HG03571 (cell line): ENCODE data around the gene CYB5B.
"Not testable (repeated sequence)": the region's sequence is repeated elsewhere in the genome, so short reads cannot be mapped to it uniquely, and the experiment has no call there.

ENCODE experiments used
- ATAC-seq: cut with Tn5 transposase; IDR thresholded peaks from one replicate; pipeline ENCODE4 v1.9.1; 2021; ENCODE audit not compliant: unreplicated experiment

CYB5B gene

GRCh38 chr16:69408475-69408874, 15.9 kb upstream of the CYB5B start:
- ATAC-seq: no peak

DNA sequence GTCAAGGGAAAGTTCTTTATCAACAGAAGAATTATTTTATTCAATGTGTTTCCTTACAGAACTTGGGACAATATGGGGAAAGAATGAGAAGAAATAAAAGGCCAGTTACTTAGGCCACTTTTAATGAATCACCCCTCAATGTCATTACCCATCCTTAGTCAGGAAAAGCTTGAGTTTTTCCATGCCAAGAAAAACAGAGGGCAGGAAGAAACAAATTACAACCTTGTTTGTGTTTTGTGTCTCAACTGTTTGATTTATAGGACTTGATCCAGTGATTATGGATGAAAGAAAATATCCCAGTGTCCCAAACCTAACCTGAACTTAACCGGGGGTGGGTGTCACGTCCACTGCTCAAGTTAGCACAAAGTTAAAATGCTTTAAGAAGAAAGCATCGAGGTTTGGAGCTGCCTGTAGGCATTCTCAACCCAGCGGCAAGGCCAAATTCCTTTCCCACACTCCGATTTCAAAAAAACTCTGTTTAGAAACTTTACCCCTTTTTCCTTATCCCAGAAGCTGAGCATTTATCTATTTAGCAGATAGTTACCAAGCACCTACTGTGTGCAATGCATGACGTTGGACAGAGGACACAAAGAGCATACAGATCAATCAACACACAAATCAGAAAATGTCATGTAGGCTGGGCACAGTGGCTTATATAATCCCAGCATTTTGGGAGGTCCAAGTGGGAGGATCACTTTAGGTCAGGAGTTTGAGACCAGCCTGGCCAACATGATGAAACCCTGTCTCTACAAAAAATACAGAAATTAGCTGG, 14.0 kb upstream of the CYB5B start:
- ATAC-seq: no peak

DNA sequence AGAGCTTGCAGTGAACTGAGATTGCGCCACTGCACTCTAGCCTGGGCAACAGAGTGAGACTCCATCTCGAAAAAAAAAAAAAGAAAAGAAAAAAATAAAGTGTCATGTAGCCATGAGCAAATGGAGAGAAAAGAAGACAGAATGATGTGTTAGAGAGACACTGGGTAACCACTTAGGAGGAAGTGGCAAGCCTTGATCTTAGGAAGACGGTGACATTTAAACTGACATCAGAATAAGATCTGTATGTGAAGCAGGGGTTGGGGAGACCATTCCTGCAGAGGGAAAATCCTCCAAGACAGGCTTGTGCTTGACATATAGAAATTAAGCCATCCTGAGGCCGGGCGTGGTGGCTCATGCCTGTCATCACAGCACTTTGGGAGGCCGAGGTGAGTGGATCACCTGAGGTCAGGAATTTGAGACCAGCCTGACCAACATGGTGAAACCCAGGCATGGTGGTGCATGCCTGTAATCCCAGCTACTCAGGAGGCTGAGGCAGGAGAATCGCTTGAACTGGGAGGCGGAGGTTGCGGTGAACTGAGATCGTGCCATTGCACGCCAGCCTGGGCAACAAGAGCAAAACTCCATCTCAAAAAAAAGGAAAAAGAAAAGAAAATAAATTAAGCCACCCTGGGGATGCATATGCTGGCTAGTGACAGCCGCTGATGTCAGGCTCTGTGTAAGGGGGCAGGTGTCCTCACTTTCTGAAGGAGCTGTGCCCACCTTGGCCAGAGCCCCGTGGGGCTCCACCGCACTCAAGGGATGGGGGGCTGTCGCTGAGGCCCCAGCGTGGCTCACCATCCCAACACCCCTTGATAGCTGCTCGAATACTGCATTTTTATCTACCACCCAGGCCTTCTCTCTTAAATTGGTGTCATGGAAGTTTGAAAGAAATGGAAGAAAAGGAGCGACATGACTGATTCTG, 13.1 kb upstream of the CYB5B start:
- no peak for ATAC-seq

DNA sequence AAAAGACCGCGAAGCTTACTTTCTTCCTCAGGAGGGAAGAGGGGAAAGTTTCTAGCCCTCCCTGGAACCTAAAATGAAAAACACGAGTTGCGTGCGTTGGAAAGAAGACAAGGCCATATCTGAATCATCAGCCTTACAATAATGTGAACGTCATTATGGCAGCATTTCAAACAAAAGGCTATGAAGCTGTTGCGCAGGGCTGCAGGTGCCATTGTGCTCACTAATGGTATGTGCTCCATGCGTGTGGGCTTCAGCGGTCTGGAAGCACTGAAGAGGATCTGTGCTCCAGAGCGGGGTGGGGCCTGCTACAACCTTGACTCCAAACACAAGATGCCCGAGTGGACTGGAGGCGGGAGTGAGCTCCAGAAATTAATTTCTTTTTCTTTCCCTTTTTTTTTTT, 12.1 kb upstream of the CYB5B start:
- ATAC-seq: no peak

GRCh38 chr16:69413045-69413664, 11.3 kb upstream of the CYB5B start:
- ATAC-seq: no peak

GRCh38 chr16:69417520-69418199, 6.8 kb upstream of the CYB5B start:
- no peak for ATAC-seq

DNA sequence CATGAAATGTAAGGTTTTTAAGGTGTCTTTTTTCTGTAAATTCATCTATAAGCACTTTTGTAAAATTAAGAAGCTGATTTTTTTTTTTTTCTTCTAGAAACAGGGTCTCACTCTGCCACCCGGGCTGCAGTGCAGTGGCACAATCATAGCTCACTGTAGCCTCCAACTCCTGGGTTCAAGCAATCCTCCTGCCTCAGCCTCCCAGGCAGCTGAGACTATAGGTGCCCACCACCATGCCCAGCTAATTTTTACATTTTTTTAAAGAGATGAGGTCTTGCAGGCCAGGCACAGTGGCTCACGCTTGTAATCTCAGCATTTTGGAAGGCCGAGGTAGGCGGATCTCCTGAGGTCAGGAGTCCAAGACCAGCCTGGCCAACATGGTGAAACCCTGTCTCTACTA, 4.5 kb upstream of the CYB5B start:
- ATAC-seq: no peak

DNA sequence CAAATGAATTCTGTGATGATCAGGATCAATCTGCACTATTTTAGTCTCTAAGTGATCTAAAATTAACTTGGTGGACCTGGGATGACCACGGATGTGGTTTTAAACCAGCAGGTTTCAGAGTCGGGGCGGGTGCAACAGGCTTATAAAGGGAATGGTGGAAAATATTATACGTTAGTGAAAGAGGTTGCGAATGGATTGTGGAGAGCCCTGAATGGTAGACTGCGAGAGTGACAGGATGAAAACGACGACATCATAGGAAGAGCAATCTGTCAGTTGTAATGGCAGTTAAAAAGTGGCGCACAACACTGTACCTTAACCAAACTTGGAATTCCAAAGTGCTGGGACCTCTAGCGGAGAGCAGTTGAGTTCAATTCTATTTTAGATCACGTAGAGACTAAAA, 1.2 kb upstream of the CYB5B start:
- ATAC-seq: no peak

DNA sequence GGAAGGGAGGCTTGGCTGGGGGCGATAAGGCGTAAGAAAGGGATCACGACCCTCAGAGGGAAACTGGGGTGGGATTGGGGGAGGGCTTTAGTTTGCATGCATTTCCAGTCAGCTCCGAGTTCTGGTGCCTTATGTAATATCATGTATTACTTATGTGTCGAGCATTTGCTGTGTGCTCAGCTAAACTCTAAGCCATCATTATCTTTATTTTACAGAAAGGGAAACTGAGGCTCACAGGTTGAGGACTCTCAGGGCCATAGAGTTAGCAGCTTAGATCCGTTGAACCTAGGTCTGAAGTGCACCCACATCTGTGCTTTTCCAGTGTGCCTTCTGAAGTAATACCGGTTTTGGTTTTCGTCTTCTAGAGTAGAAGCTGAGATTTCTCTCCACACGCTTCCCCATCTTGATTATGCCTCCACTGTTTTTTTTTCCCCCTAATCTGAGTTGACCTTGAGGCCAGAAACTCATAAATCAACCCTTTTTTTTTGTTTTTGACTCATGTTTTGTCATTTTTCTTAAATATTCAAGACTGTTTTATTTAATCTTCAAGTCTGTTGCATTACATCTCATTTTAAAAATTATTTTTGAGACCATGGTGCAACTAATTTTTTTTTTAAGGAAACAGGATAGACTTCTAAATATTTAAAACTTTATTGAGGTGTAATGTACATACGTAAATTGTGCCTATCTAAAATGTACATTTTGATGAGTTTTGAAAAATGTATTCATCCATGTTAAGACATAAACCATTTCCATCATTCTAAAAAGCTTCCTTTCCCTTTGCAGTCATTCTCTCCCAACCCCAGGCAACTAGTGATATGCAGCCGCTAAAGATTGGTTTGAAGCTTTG, 741 bp downstream of the CYB5B start:
- no peak for ATAC-seq

DNA sequence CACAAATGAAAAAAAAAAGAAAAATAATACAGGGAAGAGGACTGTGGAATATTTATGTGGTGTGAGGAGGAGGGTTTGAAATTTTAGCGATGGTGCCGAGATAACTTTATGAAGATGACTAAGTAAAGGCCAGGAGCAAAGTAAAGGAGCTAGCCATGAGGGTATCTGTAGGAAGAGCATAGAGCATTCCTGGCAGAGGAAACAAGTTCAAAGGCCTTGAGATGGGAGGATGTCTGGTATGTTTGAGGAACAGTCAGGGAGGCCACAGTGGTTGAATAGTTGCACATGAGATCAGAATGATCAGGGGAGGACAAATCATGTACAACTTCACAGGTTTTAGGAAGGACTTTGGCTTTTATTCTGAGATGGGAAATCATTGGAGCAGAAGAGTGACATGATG, 4.2 kb downstream of the CYB5B start:
- no peak for ATAC-seq

GRCh38 chr16:69429058-69429640, 4.7 kb downstream of the CYB5B start:
- not testable (repeated sequence) for ATAC-seq

DNA sequence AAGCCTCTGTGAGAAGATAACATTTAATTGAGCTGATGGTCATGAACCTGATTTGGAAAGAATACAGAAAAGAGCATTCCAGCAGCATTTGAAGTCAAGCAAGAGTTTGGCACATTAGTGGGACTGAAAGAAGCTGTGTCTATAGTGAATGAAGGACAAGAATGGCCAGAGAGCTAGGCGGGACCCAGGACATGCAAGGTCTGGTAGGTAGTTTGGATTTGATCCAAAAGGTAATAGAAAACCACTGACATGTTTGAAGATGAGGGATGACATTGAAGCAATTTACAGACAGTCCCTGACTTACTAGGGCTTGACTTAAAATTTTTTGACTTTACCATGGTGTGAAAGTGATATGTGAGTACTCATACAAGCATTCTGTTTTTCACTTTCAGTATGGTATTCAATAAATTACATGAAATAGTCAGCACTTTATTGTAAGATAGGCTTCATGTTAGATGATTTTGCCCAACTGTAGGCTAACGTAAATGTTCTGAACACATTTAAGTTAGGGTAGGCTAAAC, 7.6 kb downstream of the CYB5B start:
- ATAC-seq: no peak

DNA sequence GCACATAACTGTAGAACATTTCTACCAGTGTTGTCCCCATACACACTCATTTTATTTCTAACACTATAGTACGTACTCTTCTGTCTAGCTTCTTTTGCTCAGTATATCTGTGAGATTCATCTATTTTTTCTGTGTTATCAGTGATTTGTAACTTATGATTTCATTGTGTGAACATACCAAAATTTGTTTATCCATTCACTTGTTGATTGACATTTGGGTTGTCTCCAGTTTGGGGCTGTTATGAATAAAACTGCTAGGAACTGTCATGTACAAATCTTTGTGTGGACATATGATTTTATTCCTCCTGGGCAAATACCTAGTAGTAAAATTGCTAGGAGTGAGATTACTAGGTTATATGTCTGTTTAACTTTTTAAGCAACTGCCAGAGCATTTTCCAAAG, 9.6 kb downstream of the CYB5B start:
- ATAC-seq: no peak

DNA sequence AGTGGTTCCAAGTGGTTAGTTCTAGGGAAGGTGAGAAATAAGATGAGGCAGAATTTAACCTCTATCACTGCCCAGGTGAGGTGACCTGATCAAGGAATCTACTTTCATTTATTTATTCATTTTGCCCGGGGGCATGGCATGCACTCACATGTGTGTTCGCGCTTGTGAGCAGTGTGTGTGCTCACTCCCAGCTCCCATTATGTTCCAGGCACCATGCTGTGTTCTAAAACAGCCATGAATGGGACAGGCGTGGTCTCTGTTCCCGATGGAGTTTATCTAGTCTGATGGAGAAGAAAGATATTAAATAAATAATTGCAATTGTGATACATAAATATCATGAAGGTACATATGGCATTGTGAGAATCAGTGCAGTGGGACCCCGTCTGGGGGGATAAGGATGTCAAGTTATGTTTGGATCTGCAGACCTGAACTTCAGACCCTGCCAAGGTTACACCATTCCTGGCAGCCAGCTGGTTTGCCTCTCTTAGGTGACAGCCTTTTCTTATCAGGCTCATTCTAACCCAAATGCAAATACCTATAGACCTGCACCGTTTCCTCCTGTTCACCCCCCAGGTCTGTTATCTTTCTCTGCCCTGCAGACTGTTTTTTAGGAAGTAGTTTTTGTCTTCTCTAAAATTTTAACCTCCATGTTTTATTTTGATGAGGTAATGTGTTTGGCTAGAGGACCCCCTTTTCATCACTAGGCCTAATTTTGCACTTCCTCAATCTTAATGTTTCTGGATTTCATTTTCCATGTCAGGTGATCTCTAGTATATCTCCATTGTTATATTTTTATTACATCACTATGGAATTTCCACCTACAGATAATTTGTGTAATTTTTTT, 11.8 kb downstream of the CYB5B start:
- ATAC-seq: no peak

DNA sequence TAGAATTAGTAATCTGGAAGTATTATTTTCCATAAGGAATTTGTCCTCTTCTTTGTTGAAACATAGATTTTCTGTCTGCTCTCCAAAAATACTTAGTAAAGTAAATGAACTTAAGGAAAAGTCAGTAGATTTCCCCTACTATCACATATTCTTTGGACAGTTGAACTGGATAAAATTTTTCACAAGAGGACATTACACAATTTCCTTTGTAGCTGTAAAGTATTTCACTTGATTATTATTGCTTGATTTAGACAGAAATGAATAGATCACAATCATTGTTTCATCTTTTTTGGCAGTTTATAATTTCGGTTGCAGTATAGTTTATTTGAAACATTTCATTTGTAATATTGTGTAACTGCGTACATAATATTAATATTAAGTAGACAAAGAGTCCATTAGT, 12.5 kb downstream of the CYB5B start:
- ATAC-seq: no peak

- no peak for ATAC-seq
These were observed 14.0 kb downstream of the CYB5B start for GRCh38 chr16:69438465-69438864.

DNA sequence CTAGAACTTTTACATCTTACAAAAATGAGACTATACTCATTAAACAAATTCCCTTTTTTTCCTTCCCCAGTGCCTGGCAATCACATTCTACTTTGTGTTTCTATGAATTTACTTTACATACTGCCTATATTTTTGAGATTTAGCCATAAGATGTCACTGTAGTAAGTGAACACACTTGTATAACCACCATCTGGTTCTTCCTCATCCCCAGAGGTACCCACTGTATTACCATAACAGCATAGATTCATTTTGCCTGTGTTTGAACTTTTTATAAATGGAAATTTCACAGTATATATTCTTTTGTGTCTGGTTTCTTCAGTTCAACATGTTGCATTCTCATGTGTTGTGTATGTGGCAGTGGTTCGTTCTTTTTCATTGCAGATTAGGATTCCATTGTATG, 15.8 kb downstream of the CYB5B start:
- no peak for ATAC-seq

GRCh38 chr16:69441030-69441429, 16.6 kb downstream of the CYB5B start:
- ATAC-seq: not testable (repeated sequence)
